ENCODE measurements around the gene IQSEC3.
"Not testable (repeated sequence)": the region's sequence is repeated elsewhere in the genome, so short reads cannot be mapped to it uniquely, and the experiment has no call there.

Gene IQSEC3

GRCh38 chr12:182381-182892, 115.9 kb downstream of the IQSEC3 start:
- DNase-seq, result peak; percentile 80

GRCh38 chr12:184811-185575, 118.4 kb downstream of the IQSEC3 start:
- no peak for DNase-seq

- no peak for DNase-seq
Measured at GRCh38 chr12:185576-185955, 119.0 kb downstream of the IQSEC3 start.

GRCh38 chr12:186006-186625, 119.5 kb downstream of the IQSEC3 start:
- no peak for DNase-seq

- DNase-seq, result not testable (repeated sequence)
Measured at GRCh38 chr12:187986-188909, 121.7 kb downstream of the IQSEC3 start.

- peak; percentile 19 for DNase-seq
Measured at GRCh38 chr12:188910-189621, 122.5 kb downstream of the IQSEC3 start.

- DNase-seq, result no peak
Measured at GRCh38 chr12:189622-189962, 123.0 kb downstream of the IQSEC3 start.

GRCh38 chr12:190881-191280, 124.3 kb downstream of the IQSEC3 start:
- no peak for DNase-seq

- no peak for DNase-seq
Measured at GRCh38 chr12:191541-191940, 125.0 kb downstream of the IQSEC3 start.

GRCh38 chr12:193261-193660, 126.7 kb downstream of the IQSEC3 start:
- no peak for DNase-seq

- DNase-seq, result no peak
Measured at GRCh38 chr12:194276-194675, 127.7 kb downstream of the IQSEC3 start.

- DNase-seq, result no peak
Measured at GRCh38 chr12:195156-195555, 128.6 kb downstream of the IQSEC3 start.

GRCh38 chr12:195951-196350, 129.4 kb downstream of the IQSEC3 start:
- DNase-seq, result no peak

GRCh38 chr12:196436-196835, 129.9 kb downstream of the IQSEC3 start:
- no peak for DNase-seq

- DNase-seq, result no peak
Measured at GRCh38 chr12:197347-197746, 130.8 kb downstream of the IQSEC3 start.

- DNase-seq, result no peak
Measured at GRCh38 chr12:197911-198695, 131.5 kb downstream of the IQSEC3 start.

GRCh38 chr12:198705-199104, 132.1 kb downstream of the IQSEC3 start:
- DNase-seq, result no peak

- no peak for DNase-seq
Measured at GRCh38 chr12:201361-201760, 134.8 kb downstream of the IQSEC3 start.

- no peak for DNase-seq
Measured at GRCh38 chr12:202081-202731, 135.6 kb downstream of the IQSEC3 start.

GRCh38 chr12:203074-203461, 136.5 kb downstream of the IQSEC3 start:
- DNase-seq, result no peak

- DNase-seq, result no peak
Measured at GRCh38 chr12:203462-204260, 137.1 kb downstream of the IQSEC3 start.
